Superior temporal gyrus (tissue), 1 donor: ENCODE data around the gene KSR2.

Source experiments
- DNase-seq: peaks from one replicate; pipeline ENCODE4 v3.0.0-alpha.2; 2016; ENCODE audit errors: extremely low spot score

The KSR2 gene

DNA sequence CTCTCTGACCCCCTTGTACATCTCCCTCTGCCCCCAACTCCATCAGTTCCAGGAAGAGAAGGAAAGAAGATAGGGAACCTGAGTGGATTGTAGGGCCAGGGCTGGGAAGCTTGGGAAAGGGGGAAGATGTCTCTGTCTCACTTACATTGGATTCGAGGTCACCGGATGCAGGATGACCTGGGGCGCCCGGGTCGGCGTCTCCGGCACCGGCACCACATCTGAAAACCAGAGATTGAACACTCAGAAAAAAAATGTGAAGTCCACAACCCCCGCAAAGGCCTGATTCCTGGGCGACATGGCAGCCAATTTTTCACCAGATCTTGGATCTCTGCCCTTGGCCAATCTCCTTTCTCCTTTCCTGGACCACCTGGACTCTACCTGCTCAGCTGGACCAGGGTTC is 438.0 kb downstream of the KSR2 start:
- no peak for DNase-seq

GRCh38 chr12:117528538-117528937 is 440.3 kb downstream of the KSR2 start:
- DNase-seq = no peak

DNA sequence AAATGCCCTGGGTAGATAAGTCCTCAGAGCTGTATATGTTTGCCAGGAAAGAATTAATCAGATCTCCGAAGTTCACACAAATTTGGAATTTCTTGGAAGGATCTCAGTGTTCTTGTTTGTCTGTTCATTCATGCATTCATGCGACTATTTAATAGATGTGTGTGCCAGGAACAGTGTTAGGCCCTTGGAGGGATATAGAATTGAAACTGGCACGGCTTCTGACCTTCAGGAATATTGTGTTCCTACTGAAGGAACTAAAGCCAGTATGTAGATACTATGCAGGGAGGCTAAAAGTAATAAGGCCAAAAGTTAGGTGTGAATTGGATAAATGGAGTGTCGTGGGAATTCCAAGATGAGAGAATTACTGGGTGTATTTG is 441.3 kb downstream of the KSR2 start:
- DNase-seq = no peak

DNA sequence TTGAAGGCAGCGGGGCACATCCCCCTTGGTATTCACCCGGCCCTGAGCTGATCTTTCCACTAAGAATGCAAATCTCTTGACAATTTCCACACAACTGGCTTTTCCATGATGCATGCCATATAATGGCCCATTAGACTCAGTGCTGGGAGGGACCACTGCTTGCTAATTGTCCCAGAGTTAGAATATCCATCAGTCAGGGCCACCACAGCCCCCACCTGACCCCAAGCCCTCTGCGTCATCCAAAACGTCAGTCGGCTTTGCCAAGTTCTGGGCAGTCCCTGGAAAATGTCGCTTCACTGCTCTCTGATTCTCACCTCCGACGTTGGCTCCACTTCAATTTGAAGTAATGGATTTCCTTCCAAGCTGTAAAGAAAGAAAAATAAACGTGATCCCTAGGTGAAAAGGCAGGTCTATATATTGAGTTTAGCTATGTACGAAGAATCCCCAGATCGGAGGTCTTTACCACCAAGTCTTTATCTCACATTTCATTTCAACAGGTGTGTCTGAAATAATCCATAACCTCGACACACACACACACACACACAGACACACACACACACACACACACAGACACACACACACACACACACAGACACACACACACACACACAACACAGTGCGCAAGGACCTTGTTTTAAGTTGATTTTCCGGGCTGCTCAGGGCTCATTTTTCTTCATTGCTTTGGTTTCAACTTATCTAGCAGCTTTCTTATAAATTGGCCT is 441.9 kb downstream of the KSR2 start:
- DNase-seq = no peak

GRCh38 chr12:117525766-117526165 is 443.0 kb downstream of the KSR2 start:
- DNase-seq = no peak

- no peak for DNase-seq
Observed at GRCh38 chr12:117524806-117525205, 444.0 kb downstream of the KSR2 start.

GRCh38 chr12:117523971-117524370 is 444.8 kb downstream of the KSR2 start:
- no peak for DNase-seq

- no peak for DNase-seq
Observed at GRCh38 chr12:117522559-117522958, 446.2 kb downstream of the KSR2 start.

DNA sequence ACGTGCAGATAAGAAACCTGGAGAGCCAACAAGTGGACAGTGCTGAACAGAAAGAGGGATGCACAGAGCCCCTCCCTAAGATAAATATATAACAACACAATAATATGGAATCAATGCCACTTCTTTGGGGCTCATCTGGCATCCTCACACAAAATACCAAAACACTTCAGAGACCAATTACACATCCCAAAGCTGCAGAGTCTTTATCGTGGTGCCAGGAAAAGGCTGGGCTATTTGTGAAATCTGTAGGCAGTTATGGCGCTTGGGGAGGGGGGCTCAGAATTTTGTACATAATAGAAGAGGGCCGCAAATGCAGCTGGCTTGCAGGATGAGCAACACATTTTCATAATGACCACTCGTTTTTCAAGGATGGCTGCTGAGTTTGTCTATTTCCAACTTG is 446.9 kb downstream of the KSR2 start:
- DNase-seq = no peak

DNA sequence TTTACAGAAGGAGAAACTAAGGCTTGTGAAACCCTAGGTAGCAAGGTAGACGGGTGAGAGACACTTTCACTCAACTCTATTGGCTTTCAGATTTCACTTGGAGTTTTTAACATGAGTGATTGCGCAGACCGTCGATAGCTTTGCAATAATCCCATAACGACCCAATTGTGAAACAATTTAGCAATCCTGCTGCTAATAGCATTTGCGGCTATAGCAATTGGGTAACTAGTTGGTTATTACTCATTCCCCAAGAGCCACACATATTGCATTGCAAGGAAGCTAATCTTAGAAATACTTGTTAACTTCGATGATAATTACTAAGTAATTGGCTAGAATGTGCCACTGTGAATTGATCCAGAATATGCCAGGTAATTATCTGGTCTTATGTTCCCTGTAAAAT is 447.4 kb downstream of the KSR2 start:
- no peak for DNase-seq

- DNase-seq = no peak
Observed at GRCh38 chr12:117518594-117519270, 450.1 kb downstream of the KSR2 start.

GRCh38 chr12:117517219-117517739 is 451.5 kb downstream of the KSR2 start:
- no peak for DNase-seq

DNA sequence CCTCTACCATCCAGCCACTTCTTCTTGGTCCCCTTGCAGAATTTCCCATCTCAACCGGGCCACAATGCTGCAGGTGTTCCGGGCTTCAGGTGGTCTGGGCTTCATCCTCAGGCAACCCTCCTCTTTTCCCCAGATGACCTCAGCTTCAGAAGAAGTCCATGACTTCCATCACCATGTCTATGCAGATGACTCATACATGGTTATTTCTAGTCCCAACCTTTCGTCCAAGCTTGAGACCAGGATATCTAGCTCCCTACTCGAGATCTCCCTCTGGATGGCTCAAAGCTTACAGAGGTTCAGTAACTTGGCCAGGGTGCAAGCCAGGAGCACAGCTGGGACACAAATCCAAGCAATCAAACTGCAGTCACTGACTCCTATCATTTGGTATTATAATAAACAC is 452.8 kb downstream of the KSR2 start:
- no peak for DNase-seq

DNA sequence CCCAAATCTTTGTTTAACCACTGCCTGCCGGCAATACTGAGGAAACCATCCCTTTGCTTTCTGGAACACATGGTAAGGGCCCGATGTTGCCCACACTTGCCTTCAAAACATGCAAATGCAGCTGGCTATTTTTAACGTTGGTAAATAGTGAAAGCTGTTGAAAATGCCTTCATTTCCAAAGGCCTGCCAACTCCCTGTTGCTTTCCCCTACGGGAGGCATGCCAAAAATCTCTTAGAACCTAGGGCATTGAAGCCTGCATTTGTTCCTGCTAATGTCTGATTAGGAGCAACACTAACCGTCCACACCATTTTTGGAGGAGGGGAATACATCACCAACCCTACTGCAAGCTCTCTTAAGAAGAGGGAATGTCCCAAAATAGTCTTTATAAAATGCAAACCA is 454.8 kb downstream of the KSR2 start:
- peak; percentile 83 for DNase-seq

- no peak for DNase-seq
Observed at GRCh38 chr12:117513353-117513752, 455.4 kb downstream of the KSR2 start.

DNA sequence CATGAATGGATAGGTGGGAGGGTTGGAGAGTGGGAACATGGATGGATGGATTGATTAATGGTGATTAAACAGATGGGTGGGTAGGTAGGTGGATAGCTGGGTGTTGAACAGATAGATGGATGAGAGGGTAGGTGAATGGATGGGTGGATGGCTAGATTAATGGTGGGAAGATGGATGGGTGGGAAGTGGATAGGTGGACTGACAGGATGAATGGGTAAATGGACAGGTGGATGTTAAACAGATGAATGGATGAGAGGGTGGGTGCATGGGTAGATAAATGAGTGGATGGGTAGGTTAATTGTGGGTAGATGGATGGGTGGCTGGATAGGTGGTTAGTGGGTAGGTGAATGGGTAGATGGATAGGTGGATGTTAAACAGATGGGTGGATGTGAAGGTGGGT is 460.3 kb downstream of the KSR2 start:
- no peak for DNase-seq

DNA sequence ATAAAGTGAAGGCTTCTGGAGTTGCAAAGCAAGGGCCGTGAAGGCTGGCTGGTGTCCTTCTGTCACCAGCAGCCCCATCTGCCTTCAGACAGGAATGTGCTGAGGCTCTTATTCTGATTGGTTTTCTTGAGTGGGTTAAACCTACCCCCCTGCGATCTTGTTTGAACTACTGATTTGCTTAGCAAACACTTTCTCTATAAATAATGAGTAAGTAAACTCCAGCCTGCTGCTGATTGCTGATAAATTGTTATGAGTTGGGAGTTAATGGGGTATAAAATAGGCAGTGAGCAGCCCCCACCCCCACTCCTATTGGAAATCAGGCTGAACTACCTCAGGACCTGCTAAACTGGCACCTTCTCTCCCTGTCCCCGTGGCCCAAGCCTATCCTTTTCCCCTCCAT is 461.2 kb downstream of the KSR2 start:
- no peak for DNase-seq

- DNase-seq = no peak
Observed at GRCh38 chr12:117506333-117506732, 462.5 kb downstream of the KSR2 start.

DNA sequence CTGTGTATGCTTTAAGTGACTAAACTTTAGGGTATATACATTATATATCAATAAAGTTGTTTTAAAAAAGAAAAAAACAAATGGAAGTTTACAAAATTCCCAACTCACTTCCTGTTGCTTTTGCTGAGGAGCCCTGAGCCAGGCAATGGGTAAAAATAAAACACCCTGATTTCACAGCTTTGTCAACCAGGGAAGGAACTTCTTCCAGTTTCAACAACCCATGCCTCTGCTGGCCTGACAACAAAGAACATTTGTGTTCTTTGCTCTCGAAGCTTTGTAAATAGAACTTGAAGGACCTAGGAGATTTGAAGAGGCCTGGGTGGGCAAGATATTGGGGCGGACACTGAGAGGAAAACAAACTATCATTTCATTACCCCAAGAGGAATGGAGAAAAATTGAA is 466.2 kb downstream of the KSR2 start:
- no peak for DNase-seq

DNA sequence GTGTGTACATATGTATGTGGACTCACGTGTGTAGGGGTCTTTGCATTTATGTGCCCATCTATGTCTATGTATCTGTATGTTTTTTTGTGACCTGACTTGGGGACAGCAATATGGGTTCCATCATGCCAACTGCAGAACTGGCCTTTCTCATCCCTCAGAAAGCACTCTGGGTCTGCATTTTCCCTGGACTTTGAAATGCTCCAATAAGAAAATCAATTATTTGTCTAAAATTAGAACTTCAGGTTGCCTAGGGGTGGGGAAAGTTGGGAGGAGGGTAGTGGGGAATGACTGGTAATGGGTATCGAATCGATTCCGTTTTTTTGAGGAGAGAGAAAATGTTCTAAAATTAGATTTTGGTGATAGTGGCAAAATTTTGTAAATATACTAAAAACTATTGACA is 466.6 kb downstream of the KSR2 start:
- DNase-seq = no peak

DNA sequence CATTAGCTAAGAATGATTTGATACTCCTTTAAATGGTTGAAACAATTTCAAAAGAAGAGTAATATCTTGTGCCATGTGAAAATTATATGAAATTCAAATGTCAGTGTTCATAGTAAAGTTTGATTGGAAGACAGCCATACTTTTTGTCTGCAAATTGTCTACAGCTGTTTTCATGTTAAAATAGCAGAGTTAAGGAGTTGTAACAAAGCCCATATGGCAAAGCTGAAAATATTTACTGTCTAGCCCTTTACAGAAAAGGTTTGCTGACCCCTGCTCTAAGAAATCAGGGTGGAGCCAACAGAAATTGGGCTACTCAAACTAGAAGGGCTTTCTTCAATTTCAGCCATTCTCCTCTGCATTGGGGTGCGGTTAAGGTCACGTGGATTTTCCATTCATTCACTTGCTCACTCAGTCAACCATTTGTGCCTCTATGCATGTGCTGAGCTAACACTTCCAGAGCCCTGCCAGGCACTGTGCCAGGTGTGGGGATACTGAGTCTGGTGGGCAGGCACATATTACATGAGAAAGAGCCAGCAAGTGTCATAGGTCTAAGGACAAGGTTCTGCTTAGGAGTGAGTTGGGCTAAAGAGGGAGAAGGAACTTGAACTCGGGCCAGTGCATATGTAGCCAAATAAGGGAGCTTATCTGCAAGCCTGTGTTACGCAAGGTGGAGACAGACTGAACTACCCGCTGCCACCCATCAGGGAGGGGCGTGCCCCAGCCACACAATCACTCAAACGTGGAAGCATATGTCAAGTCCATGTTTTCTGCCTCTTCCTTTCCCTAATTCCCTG is 467.5 kb downstream of the KSR2 start:
- DNase-seq = no peak

- DNase-seq = no peak
Observed at GRCh38 chr12:117499759-117500485, 468.9 kb downstream of the KSR2 start.
